NCI-H460 (cell line): ENCODE data around the gene FHIP1B. TPM values are rescaled to one million over a fixed set of nuclear protein-coding genes. Genes with fewer than 3 reads are reported as not detected.
"Not testable (repeated sequence)": the region's sequence is repeated elsewhere in the genome, so short reads cannot be mapped to it uniquely, and the experiment has no call there.

Experiments
- DNase-seq: peaks from one replicate; pipeline ENCODE4 v3.0.0-alpha.2; 2016; ENCODE audit warnings: low read depth; ENCODE audit errors: extremely low read depth
- polyA plus RNA-seq: library from polyadenylated mRNA; depleted of rRNA; stranded (reverse); fragments of >200 nt; gene quantifications from 2 replicates; pipeline ENCODE4 v1.2.3, GENCODE V29; 2014; cell fraction: nucleus; rRNA removed
- total RNA-seq: library from RNA; depleted of rRNA; stranded (reverse); fragments of >200 nt; shearing (Covaris generic); gene quantifications from 2 replicates; pipeline ENCODE4 v1.2.3, GENCODE V29; 2014; rRNA removed

FHIP1B gene
- total RNA-seq: 11.7 and 15.3 TPM in 2 replicates
- 32.4 and 44.7 TPM in 2 replicates for polyA plus RNA-seq

GRCh38 chr11:6234387-6235107 is at the start of gene FHIP1B:
Gene FHIP1B, minus strand, starts transcription at chr11:6234636. Its CDS starts 10,120 bp downstream, at chr11:6224516.
- DNase-seq: peak; percentile 98

GRCh38 chr11:6283453-6284023 is 49.1 kb upstream of the FHIP1B start:
- no peak for DNase-seq

- not testable (repeated sequence) for DNase-seq
These were observed 46.4 kb upstream of the FHIP1B start for GRCh38 chr11:6280809-6281208.

- DNase-seq: no peak
These were observed 38.8 kb upstream of the FHIP1B start for GRCh38 chr11:6273188-6273587.

- DNase-seq: no peak
These were observed 37.2 kb upstream of the FHIP1B start for GRCh38 chr11:6271598-6271997.

- no peak for DNase-seq
These were observed 36.3 kb upstream of the FHIP1B start for GRCh38 chr11:6270584-6271246.

- DNase-seq: no peak
These were observed 35.6 kb upstream of the FHIP1B start for GRCh38 chr11:6269994-6270393.

GRCh38 chr11:6268820-6269219 is 34.4 kb upstream of the FHIP1B start:
- DNase-seq: no peak

GRCh38 chr11:6263662-6264061 is 29.2 kb upstream of the FHIP1B start:
- no peak for DNase-seq

GRCh38 chr11:6260207-6260726 is 25.8 kb upstream of the FHIP1B start:
- DNase-seq: no peak

GRCh38 chr11:6258571-6259081 is 24.2 kb upstream of the FHIP1B start:
- DNase-seq: no peak

- DNase-seq: no peak
These were observed 23.7 kb upstream of the FHIP1B start for GRCh38 chr11:6258141-6258540.

- DNase-seq: no peak
These were observed 18.8 kb upstream of the FHIP1B start for GRCh38 chr11:6253197-6253596.

GRCh38 chr11:6251990-6252473 is 17.6 kb upstream of the FHIP1B start:
- DNase-seq: no peak

GRCh38 chr11:6251120-6251733 is 16.8 kb upstream of the FHIP1B start:
- peak; percentile 46 for DNase-seq

- DNase-seq: no peak
These were observed 15.5 kb upstream of the FHIP1B start for GRCh38 chr11:6249770-6250555.

- DNase-seq: not testable (repeated sequence)
These were observed 14.5 kb upstream of the FHIP1B start for GRCh38 chr11:6248897-6249296.

- DNase-seq: no peak
These were observed 13.8 kb upstream of the FHIP1B start for GRCh38 chr11:6248248-6248647.

GRCh38 chr11:6245536-6245935 is 11.1 kb upstream of the FHIP1B start:
- no peak for DNase-seq

GRCh38 chr11:6241316-6241715 is 6.9 kb upstream of the FHIP1B start:
- no peak for DNase-seq
